ENCODE results near the gene C1orf167. TPM values are rescaled to one million over a fixed set of nuclear protein-coding genes. Genes with fewer than 3 reads are reported as not detected.
"Not testable (repeated sequence)": the region's sequence is repeated elsewhere in the genome, so short reads cannot be mapped to it uniquely, and the experiment has no call there.

Gene C1orf167
- total RNA-seq, 3 donors from 2014 or later, result 1.3 TPM; not detected in 2

GRCh38 chr1:11800756-11801433, 38.9 kb downstream of the C1orf167 start:
- no peak for DNase-seq (ENCODE audit: low spot score in 2 of 2)
- Histone ChIP-seq H3K4me1 (peaks cover 8 to 13% of the 10 kb centered on the region in 2 donors), H3K36me3 (no peaks in the 10 kb centered on the region), H3K27me3 (no peaks in the 10 kb centered on the region), H3K4me3 (peak overlapping the region in 1 of 3 donors; percentile 96), H3K27ac (peak overlapping the region in 1 of 2 donors; percentile 32), H3K9me3 (no peaks in the 10 kb centered on the region)
- TF ChIP-seq POLR2AphosphoS5 (IDR thresholded peaks at IDR 0.05), result no peak
- no peak for TF ChIP-seq CTCF (IDR thresholded peaks at IDR 0.05)
- TF ChIP-seq POLR2A (IDR thresholded peaks at IDR 0.05), result no peak
- intact Hi-C loops (cut with DNase I; ENCODE audit: low total_unique reads), result no loop called here

- H3K36me3 ChIP-seq, result no peaks in the 10 kb centered on the region
- H3K4me3 ChIP-seq, result peak overlapping the region; percentile 53 to 96 (median 65)
- H3K27ac ChIP-seq, result peak overlapping the region; percentile 98 to 100
- TF ChIP-seq POLR2AphosphoS5 (IDR thresholded peaks at IDR 0.05) (no peak), CTCF (IDR thresholded peaks at IDR 0.05) (no peak), POLR2A (IDR thresholded peaks at IDR 0.05) (no peak)
- H3K27me3 ChIP-seq, result no peaks in the 10 kb centered on the region
- no peak for DNase-seq (ENCODE audit: low spot score in 2 of 2)
- intact Hi-C loops (cut with DNase I; ENCODE audit: low total_unique reads), result no loop called here
- peaks cover 13% of the 10 kb centered on the region in 2 donors for H3K4me1 ChIP-seq
- no peaks in the 10 kb centered on the region for H3K9me3 ChIP-seq
Observed at GRCh38 chr1:11802616-11802972, 40.6 kb downstream of the C1orf167 start.

- H3K4me1 ChIP-seq, result peaks cover 13% of the 10 kb centered on the region in 2 donors
Observed at GRCh38 chr1:11802973-11803885, 41.2 kb downstream of the C1orf167 start.

GRCh38 chr1:11803924-11804665, 42.1 kb downstream of the C1orf167 start:
- Histone ChIP-seq H3K4me1 (peaks cover 13% of the 10 kb centered on the region in 2 donors), H3K4me3 (peak overlapping the region; percentile 83 to 96 (median 84)), H3K27ac (peak overlapping the region; percentile 98 to 100)
- H3K27me3 ChIP-seq; H3K9me3 ChIP-seq; H3K36me3 ChIP-seq; intact Hi-C loops (cut with DNase I; ENCODE audit: low total_unique reads): not testable (repeated sequence)
- peak in 1 of 2 donors; percentile 37 for DNase-seq (ENCODE audit: low spot score in 2 of 2)

More at GRCh38 chr1:11802973-11803885, 41.2 kb downstream of the C1orf167 start:
- intact Hi-C loops (cut with DNase I; ENCODE audit: low total_unique reads), result no loop called here
- Histone ChIP-seq H3K27me3 (no peaks in the 10 kb centered on the region), H3K27ac (peak overlapping the region; percentile 98 to 100), H3K36me3 (no peaks in the 10 kb centered on the region), H3K4me3 (peak overlapping the region; percentile 53 to 96 (median 65)), H3K9me3 (no peaks in the 10 kb centered on the region)
- TF ChIP-seq POLR2AphosphoS5 (IDR thresholded peaks at IDR 0.05), result peak in 2 of 3 donors; percentile 42 to 54
- TF ChIP-seq POLR2A (IDR thresholded peaks at IDR 0.05), result no peak
- peak; percentile 71 to 83 for DNase-seq (ENCODE audit: low spot score in 2 of 2)

- Histone ChIP-seq H3K4me1 (peaks cover 13% of the 10 kb centered on the region in 2 donors), H3K27ac (peak overlapping the region; percentile 98 to 100), H3K27me3 (no peaks in the 10 kb centered on the region), H3K9me3 (no peaks in the 10 kb centered on the region), H3K36me3 (no peaks in the 10 kb centered on the region), H3K4me3 (peak overlapping the region; percentile 83 to 96 (median 84))
- intact Hi-C loops (cut with DNase I; ENCODE audit: low total_unique reads), result no loop called here
- TF ChIP-seq POLR2AphosphoS5 (IDR thresholded peaks at IDR 0.05) (no peak), CTCF (IDR thresholded peaks at IDR 0.05) (peak in 1 of 3 donors; percentile 6), POLR2A (IDR thresholded peaks at IDR 0.05) (no peak)
- DNase-seq (ENCODE audit: low spot score in 2 of 2), result peak in 1 of 2 donors; percentile 59
Observed at GRCh38 chr1:11804666-11805421, 42.9 kb downstream of the C1orf167 start.

Data from breast epithelium (tissue), 4 donors.